Measurements from ENCODE around the gene DUOX1.
"Not testable (repeated sequence)": the region's sequence is repeated elsewhere in the genome, so short reads cannot be mapped to it uniquely, and the experiment has no call there.

DUOX1 gene

GRCh38 chr15:45120081-45120972, 9.5 kb upstream of the DUOX1 start:
- no peak for DNase-seq (ENCODE audit: low read depth in 2 of 3, low spot score in 2 of 3)

GRCh38 chr15:45121020-45121419, 8.8 kb upstream of the DUOX1 start:
- DNase-seq (ENCODE audit: low read depth in 2 of 3, low spot score in 2 of 3), result no peak

- DNase-seq (ENCODE audit: low read depth in 2 of 3, low spot score in 2 of 3), result no peak
These were observed 7.9 kb upstream of the DUOX1 start for GRCh38 chr15:45121706-45122417.

- DNase-seq (ENCODE audit: low read depth in 2 of 3, low spot score in 2 of 3), result no peak
These were observed 7.1 kb upstream of the DUOX1 start for GRCh38 chr15:45122719-45123118.

- no peak for DNase-seq (ENCODE audit: low read depth in 2 of 3, low spot score in 2 of 3)
These were observed 6.4 kb upstream of the DUOX1 start for GRCh38 chr15:45123397-45123796.

- no peak for DNase-seq (ENCODE audit: low read depth in 2 of 3, low spot score in 2 of 3)
These were observed 3.1 kb upstream of the DUOX1 start for GRCh38 chr15:45126535-45127158.

- DNase-seq (ENCODE audit: low read depth in 2 of 3, low spot score in 2 of 3), result no peak
These were observed 689 bp upstream of the DUOX1 start for GRCh38 chr15:45128971-45129639.

GRCh38 chr15:45130291-45131000, 652 bp downstream of the DUOX1 start:
- DNase-seq (ENCODE audit: low read depth in 2 of 3, low spot score in 2 of 3), result no peak

GRCh38 chr15:45131510-45131909, 1.7 kb downstream of the DUOX1 start:
- no peak for DNase-seq (ENCODE audit: low read depth in 2 of 3, low spot score in 2 of 3)

GRCh38 chr15:45132844-45133560, 3.2 kb downstream of the DUOX1 start:
- no peak for DNase-seq (ENCODE audit: low read depth in 2 of 3, low spot score in 2 of 3)

- DNase-seq (ENCODE audit: low read depth in 2 of 3, low spot score in 2 of 3), result no peak
These were observed 3.7 kb downstream of the DUOX1 start for GRCh38 chr15:45133561-45133920.

GRCh38 chr15:45134046-45134445, 4.3 kb downstream of the DUOX1 start:
- no peak for DNase-seq (ENCODE audit: low read depth in 2 of 3, low spot score in 2 of 3)

GRCh38 chr15:45134682-45135604, 5.1 kb downstream of the DUOX1 start:
- DNase-seq (ENCODE audit: low read depth in 2 of 3, low spot score in 2 of 3), result no peak

GRCh38 chr15:45135705-45136377, 6.0 kb downstream of the DUOX1 start:
- not testable (repeated sequence) for DNase-seq (ENCODE audit: low read depth in 2 of 3, low spot score in 2 of 3)

GRCh38 chr15:45136378-45136764, 6.6 kb downstream of the DUOX1 start:
- no peak for DNase-seq (ENCODE audit: low read depth in 2 of 3, low spot score in 2 of 3)

GRCh38 chr15:45137703-45138102, 7.9 kb downstream of the DUOX1 start:
- no peak for DNase-seq (ENCODE audit: low read depth in 2 of 3, low spot score in 2 of 3)

- no peak for DNase-seq (ENCODE audit: low read depth in 2 of 3, low spot score in 2 of 3)
These were observed 9.3 kb downstream of the DUOX1 start for GRCh38 chr15:45138814-45139765.

Data from activated CD8-positive, alpha-beta memory T cell treated with anti-CD3 and anti-CD28 coated beads for 48 hours (primary cell).